ENCODE measurements around the gene KIRREL3.

- TF ChIP-seq CEBPB (IDR thresholded peaks at IDR 0.05) (no peak), MAX (IDR thresholded peaks at IDR 0.05) (no peak), CBX2 (IDR thresholded peaks at IDR 0.05; ENCODE audit: borderline replicate concordance, low read depth) (no peak), POLR2A (IDR thresholded peaks at IDR 0.05; ENCODE audit: low read length) (no peak), CTCF (IDR thresholded peaks at IDR 0.05) (no peak)
Observed at GRCh38 chr11:126408496-126408895, 592.1 kb downstream of the KIRREL3 start.

Data from A549 (cell line).